WTC11 (cell line): Measurements from ENCODE around the gene VSIG4. TPM values are rescaled to one million over a fixed set of nuclear protein-coding genes. Genes with fewer than 3 reads are reported as not detected.

Experiments
- ATAC-seq: fragments of 200-7000 bp; cut with Tn5 transposase; 2 replicates; pipeline ENCODE4 v1.10.0; 2021; ENCODE audit warnings: mild to moderate bottlenecking, moderate library complexity
- CTCF ChIA-PET: fragments of 300-600 bp; sonication (Branson Sonifier 250); formaldehyde crosslinking; loops from one replicate; lab custom pipeline; 2021; ENCODE audit warnings: antibody characterized with exemption; lab: Charles Lee
- POLR2A ChIA-PET: fragments of 350-600 bp; sonication (Branson Sonifier 250); formaldehyde crosslinking; loops from one replicate; lab custom pipeline; 2021; ENCODE audit warnings: antibody characterized with exemption; lab: Charles Lee
- DNase-seq: peaks from one replicate; pipeline ENCODE4 v3.0.0; 2021; ENCODE audit warnings: low spot score
- H3K27ac Mint-ChIP-seq: 2 replicates; pipeline ENCODE4 v1.8.0; 2021; ENCODE audit warnings: mixed read lengths
- H3K27me3 Mint-ChIP-seq: 2 replicates; pipeline ENCODE4 v1.8.0; 2021; ENCODE audit warnings: low read depth, mild to moderate bottlenecking, moderate library complexity, mixed read lengths
- H3K36me3 Mint-ChIP-seq: 2 replicates; pipeline ENCODE4 v1.8.0; 2021; ENCODE audit warnings: mixed read lengths
- H3K4me1 Mint-ChIP-seq: 2 replicates; pipeline ENCODE4 v1.8.0; 2022; ENCODE audit warnings: mixed read lengths
- H3K4me3 Mint-ChIP-seq: 2 replicates; pipeline ENCODE4 v1.8.0; 2021; ENCODE audit warnings: mild to moderate bottlenecking, moderate library complexity, mixed read lengths
- H3K9me3 Mint-ChIP-seq: 2 replicates; pipeline ENCODE4 v1.8.0; 2021; ENCODE audit warnings: mixed read lengths
- ATF6 ChIP-seq: sonication (generic); formaldehyde crosslinking; IDR thresholded peaks from 2 replicates; pipeline ENCODE4 v1.8.1; 2023; ENCODE audit warnings: mild to moderate bottlenecking, missing genetic modification reagents
- CTCF ChIP-seq: fragments of 200-600 bp; IDR thresholded peaks from 2 replicates; pipeline ENCODE4 v1.8.0; 2022; ENCODE audit warnings: antibody characterized with exemption
- E2F1 ChIP-seq: sonication (generic); formaldehyde crosslinking; IDR thresholded peaks from 2 replicates; pipeline ENCODE4 v1.8.0; 2022; ENCODE audit warnings: mild to moderate bottlenecking, missing genetic modification reagents
- E2F4 ChIP-seq: sonication (generic); formaldehyde crosslinking; IDR thresholded peaks from 2 replicates; pipeline ENCODE4 v1.8.1; 2022; ENCODE audit warnings: low read depth, mild to moderate bottlenecking, moderate library complexity, missing genetic modification reagents, borderline replicate concordance
- ELF4 ChIP-seq: sonication (generic); formaldehyde crosslinking; IDR thresholded peaks from 2 replicates; pipeline ENCODE4 v1.8.1; 2022; ENCODE audit warnings: low read depth, mild to moderate bottlenecking, moderate library complexity, missing genetic modification reagents
- HMGXB4 ChIP-seq: sonication (generic); formaldehyde crosslinking; IDR thresholded peaks from 2 replicates; pipeline ENCODE4 v1.8.1; 2023; ENCODE audit warnings: mild to moderate bottlenecking, moderate library complexity, missing genetic modification reagents
- IRF1 ChIP-seq: sonication (generic); formaldehyde crosslinking; IDR thresholded peaks from 2 replicates; pipeline ENCODE4 v1.8.0; 2023; ENCODE audit warnings: missing genetic modification reagents
- IRF2 ChIP-seq: sonication (generic); formaldehyde crosslinking; IDR thresholded peaks from 2 replicates; pipeline ENCODE4 v1.8.0; 2022; ENCODE audit warnings: low read depth, missing genetic modification reagents, borderline replicate concordance
- JAZF1 ChIP-seq: fragments of 250-450 bp; sonication (Bioruptor Pico); IDR thresholded peaks from 2 replicates; pipeline ENCODE4 v1.9.0; 2021; ENCODE audit warnings: moderate library complexity, mild to moderate bottlenecking, inconsistent platforms
- JUN ChIP-seq: sonication (generic); formaldehyde crosslinking; IDR thresholded peaks from 2 replicates; pipeline ENCODE4 v1.8.0; 2023; ENCODE audit warnings: mild to moderate bottlenecking, missing genetic modification reagents
- KAT7 ChIP-seq: sonication (generic); formaldehyde crosslinking; IDR thresholded peaks from 2 replicates; pipeline ENCODE4 v1.8.1; 2023; ENCODE audit warnings: missing genetic modification reagents, mild to moderate bottlenecking, borderline replicate concordance
- NFE2L1 ChIP-seq: sonication (generic); formaldehyde crosslinking; IDR thresholded peaks from 2 replicates; pipeline ENCODE4 v1.8.1; 2023; ENCODE audit warnings: missing genetic modification reagents
- NR1H2 ChIP-seq: sonication (generic); formaldehyde crosslinking; IDR thresholded peaks from 2 replicates; pipeline ENCODE4 v1.9.0; 2021; ENCODE audit warnings: mild to moderate bottlenecking, moderate library complexity, missing genetic modification reagents
- PREB ChIP-seq: sonication (generic); formaldehyde crosslinking; IDR thresholded peaks from 2 replicates; pipeline ENCODE4 v1.8.1; 2022; ENCODE audit warnings: mild to moderate bottlenecking, missing genetic modification reagents, moderate library complexity, borderline replicate concordance
- PRRX2 ChIP-seq: fragments of 250-450 bp; sonication (Bioruptor Pico); IDR thresholded peaks from 2 replicates; pipeline ENCODE4 v1.8.0; 2021; ENCODE audit warnings: mild to moderate bottlenecking
- ZNF232 ChIP-seq: sonication (generic); formaldehyde crosslinking; IDR thresholded peaks from 2 replicates; pipeline ENCODE4 v1.8.0; 2022; ENCODE audit warnings: mild to moderate bottlenecking, missing genetic modification reagents
- ZNF317 ChIP-seq: sonication (generic); formaldehyde crosslinking; IDR thresholded peaks from 2 replicates; pipeline ENCODE4 v1.8.1; 2023; ENCODE audit warnings: low read depth, mild to moderate bottlenecking, moderate library complexity, missing genetic modification reagents, borderline replicate concordance
- total RNA-seq: library from RNA; stranded (reverse); gene quantifications from 3 replicates; pipeline ENCODE4 v1.2.3, GENCODE V29; 2021

Gene VSIG4
- total RNA-seq, 1 experiment from 2014 or later = 0.24 TPM

- ChIA-PET POLR2A (no interaction called here), CTCF (no interaction called here)
- no peak for ATAC-seq
- TF ChIP-seq NFE2L1 (CRISPR knock-in tag) (no peak), ZNF317 (CRISPR knock-in tag) (no peak), ELF4 (CRISPR knock-in tag) (no peak), NR1H2 (CRISPR knock-in tag) (no peak), IRF2 (CRISPR knock-in tag) (no peak), JAZF1 (no peak), ATF6 (CRISPR knock-in tag) (no peak), ZNF232 (CRISPR knock-in tag) (no peak), PRRX2 (CRISPR knock-in tag) (no peak), E2F4 (CRISPR knock-in tag) (no peak), PREB (CRISPR knock-in tag) (no peak), CTCF (no peak), IRF1 (CRISPR knock-in tag) (no peak), JUN (CRISPR knock-in tag) (no peak), HMGXB4 (CRISPR knock-in tag) (no peak), KAT7 (CRISPR knock-in tag) (no peak), E2F1 (CRISPR knock-in tag) (no peak)
- Mint-ChIP-seq H3K9me3 (0 out of 2 replicates have a peak, but pooled peaks cover 4% of the 10 kb centered on the region), H3K27ac (no peak overlapping the region), H3K4me3 (no peak overlapping the region), H3K4me1 (peaks cover 6% of the 10 kb centered on the region; the same call in 1 of the 2 replicates), H3K27me3 (no peaks in the 10 kb centered on the region; the same call in 1 of the 2 replicates), H3K36me3 (no peaks in the 10 kb centered on the region)
- DNase-seq = no peak
These were observed 36.8 kb downstream of the VSIG4 start for GRCh38 chrX:66002824-66003680.
